Calu3 (cell line): ENCODE data around the gene SMPD3. TPM values are rescaled to one million over a fixed set of nuclear protein-coding genes. Genes with fewer than 3 reads are reported as not detected.
A peak's percentile ranks its signal among the peaks of the same experiment; 100 is the strongest.

ENCODE experiments used
- BruUV-seq: library from RNA; stranded (reverse); fragments of 400-500 nt; replicated peaks from 2 replicates; lab custom pipeline; 2021; lab: Mats Ljungman, UMichigan
- CTCF ChIA-PET: fragments of 300-600 bp; sonication (Branson Sonifier 250); formaldehyde crosslinking; loops from one replicate; lab custom pipeline; 2022; ENCODE audit warnings: antibody characterized with exemption; lab: Charles Lee
- DNase-seq: peaks from one replicate; pipeline ENCODE4 v3.0.0; 2022
- H3K27ac Mint-ChIP-seq: one replicate; pipeline ENCODE4 v1.8.0; 2022; ENCODE audit warnings: mixed read lengths; ENCODE audit not compliant: unreplicated experiment
- H3K27me3 Mint-ChIP-seq: one replicate; pipeline ENCODE4 v1.8.0; 2022; ENCODE audit warnings: mixed read lengths; ENCODE audit not compliant: unreplicated experiment
- H3K36me3 Mint-ChIP-seq: one replicate; pipeline ENCODE4 v1.8.0; 2022; ENCODE audit warnings: mild to moderate bottlenecking, moderate library complexity, mixed read lengths; ENCODE audit not compliant: insufficient read depth, unreplicated experiment
- H3K4me1 Mint-ChIP-seq: one replicate; pipeline ENCODE4 v1.8.0; 2022; ENCODE audit warnings: mild to moderate bottlenecking, low read depth, mixed read lengths; ENCODE audit not compliant: unreplicated experiment
- H3K4me3 Mint-ChIP-seq: one replicate; pipeline ENCODE4 v1.8.0; 2022; ENCODE audit warnings: mild to moderate bottlenecking, low read depth, moderate library complexity, mixed read lengths; ENCODE audit not compliant: unreplicated experiment
- H3K9me3 Mint-ChIP-seq: one replicate; pipeline ENCODE4 v1.8.0; 2022; ENCODE audit warnings: low read depth, mixed read lengths; ENCODE audit not compliant: unreplicated experiment
- CTCF ChIP-seq: fragments of 200-600 bp; IDR thresholded peaks from one replicate; pipeline ENCODE4 v1.8.0; 2022; ENCODE audit warnings: antibody characterized with exemption; ENCODE audit not compliant: unreplicated experiment
- intact Hi-C: fragments of 100-400 bp; cut with micrococcal nuclease; formaldehyde crosslinking; loops from one replicate; pipeline ENCODE4 v1.10.0; 2022; ENCODE audit not compliant: unreplicated experiment
- total RNA-seq: library from RNA; stranded (reverse); gene quantifications from 2 replicates; pipeline ENCODE4 v1.2.3, GENCODE V29; 2022

The SMPD3 gene
- total RNA-seq, 1 experiment from 2014 or later: 0.42 TPM

DNA sequence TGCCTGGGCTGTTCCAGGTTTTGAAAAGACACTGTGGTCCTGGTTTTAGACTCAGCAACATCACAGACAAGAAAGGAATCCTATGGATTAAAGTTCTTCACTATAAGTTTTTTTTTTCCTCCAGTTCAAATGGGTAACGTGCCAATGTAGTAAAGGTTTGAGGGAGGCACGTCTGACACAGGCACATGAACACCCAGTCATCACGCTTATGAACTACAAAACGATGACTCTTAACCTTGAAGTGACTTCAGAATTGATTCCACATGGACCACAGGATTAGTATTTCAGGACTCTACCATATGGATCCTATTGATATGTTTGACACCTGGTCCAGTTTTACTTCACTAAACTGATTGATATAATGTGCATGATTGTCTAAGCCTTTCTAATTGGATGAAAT lies 135.2 kb downstream of the SMPD3 start:
- BruUV-seq: no TSS peak
- no peak for TF ChIP-seq CTCF
- DNase-seq: no peak
- intact Hi-C loops: loop anchor here (5.0 kb wide), 1 partner anchor 46 kb away; no protein-coding TSS in a partner anchor
- no peaks in the 10 kb centered on the region for H3K9me3 Mint-ChIP-seq
- no peak overlapping the region for H3K4me3 Mint-ChIP-seq
- CTCF ChIA-PET: no interaction called here
- H3K36me3 Mint-ChIP-seq: peaks cover 36% of the 10 kb centered on the region
- no peaks in the 10 kb centered on the region for H3K27me3 Mint-ChIP-seq
- no peak overlapping the region for H3K27ac Mint-ChIP-seq
- peaks cover 12% of the 10 kb centered on the region for H3K4me1 Mint-ChIP-seq

GRCh38 chr16:68310774-68311511 lies 137.4 kb downstream of the SMPD3 start, which contains the start of the genes PRMT7 and SLC7A6OS:
Gene PRMT7, plus strand, starts transcription at chr16:68311019. Its CDS starts 4,961 bp downstream, at chr16:68315980.
Gene SLC7A6OS, minus strand, starts transcription at chr16:68310946. Its CDS starts 20 bp downstream, at chr16:68310926.
- Mint-ChIP-seq H3K27me3 (no peaks in the 10 kb centered on the region), H3K27ac (peak within 1 kb of the TSS; percentile 88), H3K9me3 (no peaks in the 10 kb centered on the region), H3K36me3 (peaks cover 34% of the 10 kb centered on the region), H3K4me3 (peak within 1 kb of the TSS; percentile 99), H3K4me1 (peaks cover 12% of the 10 kb centered on the region)
- CTCF ChIA-PET: interaction anchor here (0.5 to 1.8 kb wide), 9 partner anchors 30 to 862 kb away, joined by 3 to 13 read pairs (median 4); partner anchors contain the start of gene SLC7A6
- no peak for TF ChIP-seq CTCF
- TSS peak; percentile 10 for BruUV-seq
- peak; percentile 94 for DNase-seq
- intact Hi-C loops: loop anchor here (5.0 kb wide), 1 partner anchor 44 kb away; no protein-coding TSS in a partner anchor

DNA sequence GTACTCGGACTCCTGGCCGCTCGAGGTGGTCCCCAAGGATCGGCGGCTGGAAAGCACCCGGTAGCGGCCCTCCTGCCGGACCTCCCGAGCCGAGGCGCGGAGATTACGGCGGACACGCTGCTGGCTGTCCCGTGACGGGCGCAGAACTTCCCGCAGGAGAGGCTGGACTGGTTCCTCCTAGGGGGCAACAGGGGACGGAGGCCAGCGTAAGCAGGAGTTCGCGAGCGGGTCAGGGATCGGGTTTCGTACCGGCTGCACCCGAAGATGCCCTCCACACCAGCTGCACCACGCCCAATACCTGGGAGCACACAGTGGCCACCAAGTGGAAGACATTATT lies 137.9 kb downstream of the SMPD3 start:
- Mint-ChIP-seq H3K27me3 (no peaks in the 10 kb centered on the region), H3K4me1 (peaks cover 12% of the 10 kb centered on the region), H3K36me3 (peaks cover 34% of the 10 kb centered on the region), H3K27ac (peak overlapping the region; percentile 88), H3K4me3 (peak overlapping the region; percentile 99), H3K9me3 (no peaks in the 10 kb centered on the region)
- BruUV-seq: no TSS peak
- CTCF ChIA-PET: interaction anchor here (0.5 to 1.8 kb wide), 8 partner anchors 30 to 863 kb away, joined by 3 to 13 read pairs (median 4); partner anchors contain the start of gene SLC7A6
- TF ChIP-seq CTCF: no peak
- intact Hi-C loops: loop anchor here (5.0 kb wide), 1 partner anchor 43 kb away; no protein-coding TSS in a partner anchor
- DNase-seq: no peak

DNA sequence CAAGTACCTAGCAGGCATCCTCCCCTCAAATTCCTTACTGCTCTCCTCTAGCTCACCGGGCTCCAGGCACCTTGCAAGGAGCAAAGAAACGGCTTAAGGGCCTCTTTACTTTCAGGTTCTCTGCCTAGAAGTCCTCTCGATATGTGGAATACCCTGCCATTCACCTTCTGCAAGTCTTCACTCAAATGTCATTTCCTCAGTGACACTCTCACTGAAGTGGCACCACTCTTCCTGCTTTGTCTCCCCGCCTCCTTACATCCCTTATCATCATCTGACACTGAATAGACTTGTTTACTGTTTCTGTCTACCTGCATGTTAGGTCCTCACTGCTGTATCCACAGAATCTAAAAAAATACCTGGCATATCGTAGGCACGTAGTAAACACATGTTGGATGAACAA lies 138.5 kb downstream of the SMPD3 start:
- no peak for TF ChIP-seq CTCF
- peak overlapping the region; percentile 88 for H3K27ac Mint-ChIP-seq
- TSS peak; percentile 51 for BruUV-seq
- CTCF ChIA-PET: no interaction called here
- peaks cover 12% of the 10 kb centered on the region for H3K4me1 Mint-ChIP-seq
- no peak for DNase-seq
- no peaks in the 10 kb centered on the region for H3K27me3 Mint-ChIP-seq
- H3K4me3 Mint-ChIP-seq: peak overlapping the region; percentile 99
- peaks cover 34% of the 10 kb centered on the region for H3K36me3 Mint-ChIP-seq
- H3K9me3 Mint-ChIP-seq: no peaks in the 10 kb centered on the region
- intact Hi-C loops: loop anchor here (5.0 kb wide), 1 partner anchor 42 kb away; no protein-coding TSS in a partner anchor

Other genes starting within 250 kb of the SMPD3 start
- 100 and 103 TPM in 2 replicates for gene ESRP2, start 212.4 kb downstream of the SMPD3 start, total RNA-seq
- gene PLA2G15, start 203.1 kb downstream of the SMPD3 start, total RNA-seq: 16.9 and 22.5 TPM in 2 replicates
- gene SLC7A6, start 184.0 kb downstream of the SMPD3 start, total RNA-seq: 38.3 and 45.4 TPM in 2 replicates
- 28.4 and 34.9 TPM in 2 replicates for gene SLC7A6OS, start 137.6 kb downstream of the SMPD3 start, total RNA-seq
- 49.4 and 57.8 TPM in 2 replicates for gene PRMT7, start 137.5 kb downstream of the SMPD3 start, total RNA-seq
- 30.4 and 32.1 TPM in 2 replicates for gene ZFP90, start 90.8 kb upstream of the SMPD3 start, total RNA-seq
- 31.4 and 41.7 TPM in 2 replicates for gene CDH3, start 196.8 kb upstream of the SMPD3 start, total RNA-seq